Cardiac muscle cell (in vitro differentiated cells and primary cell): ENCODE data around the gene PCDH9. TPM values are rescaled to one million over a fixed set of nuclear protein-coding genes. Genes with fewer than 3 reads are reported as not detected.

Source experiments
- DNase-seq, 2 donors: peaks; one replicate each; pipeline versions ENCODE4 v3.0.0 to v3.0.0-alpha.2; 2010 to 2017; ENCODE audit warnings: low read depth in 1 of 2, low spot score in 1 of 2
- H3K27ac ChIP-seq: fragments of 200-600 bp; sonication (generic); 2 replicates; pipeline ENCODE4 v1.5.1; 2016
- H3K27me3 ChIP-seq: fragments of 200-600 bp; sonication (generic); 2 replicates; pipeline ENCODE4 v1.6.0; 2016; ENCODE audit warnings: control low read depth
- H3K36me3 ChIP-seq: fragments of 200-600 bp; sonication (generic); 2 replicates; pipeline ENCODE4 v1.5.1; 2016; ENCODE audit warnings: control low read depth
- H3K4me1 ChIP-seq: fragments of 200-600 bp; sonication (generic); 2 replicates; pipeline ENCODE4 v1.8.1; 2017; ENCODE audit warnings: low read depth, mild to moderate bottlenecking, mixed run types
- H3K4me3 ChIP-seq: fragments of 200-600 bp; sonication (generic); 2 replicates; pipeline ENCODE4 v1.5.1; 2016; ENCODE audit warnings: mild to moderate bottlenecking
- H3K9me3 ChIP-seq: fragments of 200-600 bp; sonication (generic); 2 replicates; pipeline ENCODE4 v1.5.1; 2017; ENCODE audit warnings: low read depth, mild to moderate bottlenecking, control low read depth
- polyA plus RNA-seq: library from polyadenylated mRNA; unstranded; fragments of >200 nt; fragmentation: Nextera tagmentation; extraction: Ambion mirVana; gene quantifications from 2 replicates; pipeline ENCODE4 v1.2.1, GENCODE V29; 2016
- total RNA-seq: library from RNA; depleted of rRNA; stranded (reverse); fragments of >200 nt; gene quantifications from 2 replicates; pipeline ENCODE4 v1.2.3, GENCODE V29; 2016
- TF ChIP-seq, protein P1 (sequence below): IDR thresholded peaks from 2 replicates; pipeline ENCODE4 v1.5.1; 2012; ENCODE audit warnings: low read depth, mild to moderate bottlenecking, low read length

The PCDH9 gene
- total and polyA plus RNA-seq, 2 experiments from 2014 or later: 1.6 to 2.3 TPM

DNA sequence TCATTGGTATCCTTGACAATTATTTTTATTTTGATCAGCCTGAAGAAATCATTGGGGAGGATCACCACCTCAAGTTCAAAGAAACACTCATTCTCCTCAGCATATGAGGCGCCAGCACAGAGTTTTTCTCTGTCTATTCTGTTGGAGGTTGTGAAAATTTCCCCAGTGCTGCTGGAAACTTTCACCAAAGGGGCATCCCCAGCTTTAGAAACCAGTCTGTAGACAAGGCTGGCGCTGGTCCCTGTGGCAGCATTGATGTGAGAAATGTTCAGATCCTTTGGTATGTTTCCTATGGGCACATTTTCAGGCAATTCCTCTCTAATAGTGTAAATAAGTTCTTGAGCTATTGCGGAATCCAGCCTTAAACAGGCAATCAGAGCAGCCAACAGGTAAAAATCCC is 2.1 kb downstream of the PCDH9 start:
- Histone ChIP-seq H3K27me3 (no peaks in the 10 kb centered on the region), H3K27ac (no peak overlapping the region), H3K4me1 (peaks cover 19% of the 10 kb centered on the region), H3K4me3 (no peak overlapping the region), H3K36me3 (no peaks in the 10 kb centered on the region), H3K9me3 (no peaks in the 10 kb centered on the region)
- TF ChIP-seq, protein P1, sequence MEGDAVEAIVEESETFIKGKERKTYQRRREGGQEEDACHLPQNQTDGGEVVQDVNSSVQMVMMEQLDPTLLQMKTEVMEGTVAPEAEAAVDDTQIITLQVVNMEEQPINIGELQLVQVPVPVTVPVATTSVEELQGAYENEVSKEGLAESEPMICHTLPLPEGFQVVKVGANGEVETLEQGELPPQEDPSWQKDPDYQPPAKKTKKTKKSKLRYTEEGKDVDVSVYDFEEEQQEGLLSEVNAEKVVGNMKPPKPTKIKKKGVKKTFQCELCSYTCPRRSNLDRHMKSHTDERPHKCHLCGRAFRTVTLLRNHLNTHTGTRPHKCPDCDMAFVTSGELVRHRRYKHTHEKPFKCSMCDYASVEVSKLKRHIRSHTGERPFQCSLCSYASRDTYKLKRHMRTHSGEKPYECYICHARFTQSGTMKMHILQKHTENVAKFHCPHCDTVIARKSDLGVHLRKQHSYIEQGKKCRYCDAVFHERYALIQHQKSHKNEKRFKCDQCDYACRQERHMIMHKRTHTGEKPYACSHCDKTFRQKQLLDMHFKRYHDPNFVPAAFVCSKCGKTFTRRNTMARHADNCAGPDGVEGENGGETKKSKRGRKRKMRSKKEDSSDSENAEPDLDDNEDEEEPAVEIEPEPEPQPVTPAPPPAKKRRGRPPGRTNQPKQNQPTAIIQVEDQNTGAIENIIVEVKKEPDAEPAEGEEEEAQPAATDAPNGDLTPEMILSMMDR: no peak
- DNase-seq: no peak

DNA sequence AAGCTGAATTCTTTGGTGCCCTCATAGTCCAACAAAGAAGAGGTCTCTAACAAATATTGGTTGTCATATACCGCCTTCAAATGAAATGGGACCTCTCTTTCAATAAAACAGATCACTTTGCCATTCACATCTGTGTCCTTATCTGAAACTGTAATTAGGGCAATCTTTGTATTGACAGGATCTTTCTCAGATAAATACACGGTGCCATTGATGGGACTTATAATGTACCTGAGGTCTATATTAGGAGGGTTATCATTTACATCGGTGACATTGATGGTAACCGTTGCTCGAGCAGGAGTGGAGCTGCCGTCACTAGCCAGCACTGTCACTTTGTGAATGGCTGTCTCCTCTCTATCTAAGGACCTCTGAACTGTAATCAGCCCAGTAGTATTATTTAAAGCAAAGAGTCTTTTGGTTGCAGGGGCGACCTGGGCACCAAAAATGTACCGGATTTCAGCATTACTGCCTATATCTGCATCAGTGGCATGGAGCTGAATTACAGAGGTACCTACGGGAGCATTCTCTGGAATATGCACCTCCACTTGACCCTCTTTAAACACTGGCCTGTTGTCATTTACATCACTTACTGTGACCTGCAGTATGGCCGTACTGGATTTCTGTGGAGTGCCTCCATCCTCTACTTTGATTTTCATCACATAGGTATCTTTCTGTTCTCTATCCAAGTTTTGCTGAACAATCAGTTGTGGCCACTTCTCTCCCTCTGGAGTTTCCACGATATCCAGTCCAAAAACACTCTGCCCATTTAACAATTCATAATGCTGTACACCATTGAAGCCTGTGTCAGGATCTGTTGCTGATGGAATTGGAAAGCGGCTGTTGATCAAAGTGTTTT is 2.8 kb downstream of the PCDH9 start:
- H3K36me3 ChIP-seq: no peaks in the 10 kb centered on the region
- no peaks in the 10 kb centered on the region for H3K27me3 ChIP-seq
- DNase-seq: no peak
- TF ChIP-seq, protein P1: no peak
- peaks cover 21% of the 10 kb centered on the region for H3K4me1 ChIP-seq
- H3K4me3 ChIP-seq: no peak overlapping the region
- H3K27ac ChIP-seq: no peak overlapping the region
- H3K9me3 ChIP-seq: no peaks in the 10 kb centered on the region

DNA sequence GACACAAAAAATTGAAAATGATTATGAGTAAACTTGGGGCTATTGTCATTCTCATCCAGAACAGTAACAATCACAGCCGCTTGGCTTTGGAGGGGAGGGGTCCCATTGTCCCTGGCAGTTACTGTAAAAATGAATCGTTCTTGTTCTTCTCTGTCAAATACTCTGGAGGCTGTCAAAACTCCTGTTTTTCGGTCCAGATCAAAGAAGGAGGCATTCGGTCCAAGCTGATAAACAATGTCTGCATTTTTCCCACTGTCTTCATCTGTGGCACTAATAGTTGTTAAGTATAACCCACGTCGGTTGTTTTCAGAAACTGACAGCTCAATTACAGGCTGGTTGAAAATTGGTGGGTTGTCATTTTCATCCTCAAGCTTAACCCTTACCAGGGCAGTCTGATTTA is 3.4 kb downstream of the PCDH9 start:
- Histone ChIP-seq H3K9me3 (no peaks in the 10 kb centered on the region), H3K4me1 (peaks cover 15% of the 10 kb centered on the region), H3K27me3 (no peaks in the 10 kb centered on the region), H3K36me3 (no peaks in the 10 kb centered on the region), H3K4me3 (no peak overlapping the region), H3K27ac (no peak overlapping the region)
- TF ChIP-seq, protein P1: no peak
- DNase-seq: no peak

DNA sequence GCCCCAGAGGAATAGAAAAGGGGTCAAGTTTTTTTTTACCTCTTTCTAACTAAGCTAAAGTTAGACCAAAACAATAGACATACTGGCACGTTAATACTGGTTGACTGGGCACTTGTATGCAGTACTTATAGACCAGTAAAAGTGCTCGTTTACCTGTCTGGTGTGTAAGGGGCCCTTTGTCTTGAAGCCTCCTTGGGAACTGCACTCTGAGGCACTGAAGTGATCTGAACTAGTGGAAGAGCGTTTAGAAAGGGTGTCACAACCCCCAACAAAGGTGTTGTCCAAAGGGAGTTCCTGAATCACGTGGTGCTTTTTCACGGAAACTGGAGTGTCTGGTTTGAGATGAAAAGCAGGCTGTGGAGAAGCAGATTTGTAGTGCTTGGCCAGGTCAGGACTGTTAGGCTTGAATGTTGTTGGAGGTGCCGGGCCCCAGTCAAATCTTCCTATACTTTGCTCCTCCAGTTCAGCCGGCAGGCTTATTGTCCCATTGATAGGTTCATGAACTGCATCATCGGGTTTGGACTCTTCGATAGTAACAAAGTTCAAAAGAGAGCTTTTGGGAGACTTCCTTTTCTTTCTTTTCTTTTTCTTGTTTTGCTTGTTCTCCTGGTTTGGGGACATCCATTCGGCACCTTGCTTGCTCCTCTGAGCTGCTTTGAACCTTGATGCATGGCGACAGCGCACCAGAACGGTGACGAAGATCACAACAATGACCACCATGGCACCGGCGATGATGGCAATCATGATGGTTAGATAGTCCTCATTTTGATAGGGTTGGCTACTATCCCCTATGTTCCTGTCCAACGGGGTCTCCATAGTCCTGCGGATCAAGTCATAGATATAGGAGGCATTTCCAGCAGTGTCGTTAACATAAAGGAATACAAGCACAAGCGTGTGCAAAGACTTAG is 4.6 kb downstream of the PCDH9 start:
- no peak for DNase-seq
- Histone ChIP-seq H3K9me3 (no peaks in the 10 kb centered on the region), H3K27ac (no peak overlapping the region), H3K4me3 (no peak overlapping the region), H3K27me3 (no peaks in the 10 kb centered on the region), H3K36me3 (no peaks in the 10 kb centered on the region), H3K4me1 (peaks cover 12% of the 10 kb centered on the region)
- TF ChIP-seq, protein P1: no peak

DNA sequence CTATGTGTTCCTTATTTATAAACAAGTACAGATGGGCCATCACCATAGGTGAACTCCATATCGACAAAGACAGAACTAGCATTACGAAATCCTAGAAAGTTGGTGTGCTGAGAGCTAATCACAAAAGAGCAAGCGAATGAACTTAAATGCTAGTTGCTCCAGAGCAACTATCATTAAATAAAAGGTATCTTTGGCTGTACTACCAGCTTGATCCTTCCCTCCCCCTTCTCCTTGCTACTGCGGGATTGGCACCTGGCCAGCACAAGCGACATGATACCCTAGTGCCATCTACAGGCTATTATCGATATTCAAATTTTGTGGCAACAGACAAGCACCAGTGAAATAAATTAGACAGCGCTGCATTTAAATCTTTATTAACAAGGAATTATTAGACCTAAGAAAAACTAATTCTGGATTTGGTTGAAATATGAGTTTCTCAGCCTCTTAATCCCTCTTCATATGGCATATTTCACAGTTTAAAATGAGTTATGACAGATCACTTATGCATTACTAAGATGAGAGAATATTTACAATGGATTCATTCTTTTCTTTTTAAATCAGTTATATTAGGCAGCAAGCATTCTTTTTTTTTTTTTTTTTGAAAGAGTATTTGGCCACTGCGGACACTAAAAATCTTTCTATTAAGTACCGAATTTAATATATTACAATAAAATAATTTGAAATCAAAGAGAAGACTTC is 5.8 kb downstream of the PCDH9 start:
- Histone ChIP-seq H3K27ac (no peak overlapping the region), H3K4me3 (no peak overlapping the region), H3K36me3 (no peaks in the 10 kb centered on the region), H3K9me3 (no peaks in the 10 kb centered on the region), H3K27me3 (no peaks in the 10 kb centered on the region), H3K4me1 (peaks cover 12% of the 10 kb centered on the region)
- TF ChIP-seq, protein P1: peak; percentile 61
- peak; percentile 86 to 89 for DNase-seq
